Measurements from ENCODE around the gene NEGR1. TPM values are rescaled to one million over a fixed set of nuclear protein-coding genes. Genes with fewer than 3 reads are reported as not detected.
A peak's percentile ranks its signal among the peaks of the same experiment; 100 is the strongest.

Gene NEGR1
- total RNA-seq, 1 experiment from 2014 or later: 0.44 TPM

DNA sequence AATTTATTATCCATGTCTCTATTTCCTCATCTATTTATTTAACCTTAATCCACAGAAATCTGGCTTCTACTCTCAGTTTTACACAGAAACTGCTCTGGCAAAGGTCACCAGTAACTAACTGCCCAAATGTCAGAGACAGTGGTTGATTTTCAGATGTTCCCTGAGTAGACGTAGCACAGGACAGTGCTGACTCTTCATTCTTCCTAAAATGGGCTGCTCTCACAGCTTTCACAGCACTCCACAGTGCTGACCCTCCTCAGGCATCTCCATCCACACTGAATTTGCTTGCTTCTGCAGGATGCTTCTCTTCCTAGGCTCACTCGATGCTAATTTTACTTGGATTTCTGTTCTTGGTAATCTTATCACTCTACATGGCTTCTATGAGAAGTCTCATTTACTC is 693.3 kb downstream of the NEGR1 start:
- BruUV-seq (replicated peaks): no TSS peak
- Histone ChIP-seq H2AFZ (no peak overlapping the region), H3K4me3 (no peak overlapping the region), H3K9me2 (ENCODE audit: insufficient read depth) (no peaks in the 10 kb centered on the region), H3K4me1 (replicated peaks; ENCODE audit: insufficient read depth) (no peaks in the 10 kb centered on the region), H3F3A (ENCODE audit: insufficient read depth, low read depth) (no peaks in the 10 kb centered on the region), H3K9me3 (ENCODE audit: insufficient read depth, low read depth) (no peaks in the 10 kb centered on the region), H4K20me1 (ENCODE audit: insufficient read depth) (no peaks in the 10 kb centered on the region), H3K4me2 (no peak overlapping the region), H3K27me3 (ENCODE audit: insufficient read depth, low read depth) (no peaks in the 10 kb centered on the region), H3K27ac (no peak overlapping the region), H3K79me2 (ENCODE audit: low read depth) (no peaks in the 10 kb centered on the region), H3K36me3 (ENCODE audit: low read depth) (no peaks in the 10 kb centered on the region)
- intact Hi-C loops (cut with micrococcal nuclease; ENCODE audit: unreplicated experiment): loop anchor here (5.0 kb wide), 1 partner anchor 448 kb away; no protein-coding TSS in a partner anchor
- TF ChIP-seq, protein P1, sequence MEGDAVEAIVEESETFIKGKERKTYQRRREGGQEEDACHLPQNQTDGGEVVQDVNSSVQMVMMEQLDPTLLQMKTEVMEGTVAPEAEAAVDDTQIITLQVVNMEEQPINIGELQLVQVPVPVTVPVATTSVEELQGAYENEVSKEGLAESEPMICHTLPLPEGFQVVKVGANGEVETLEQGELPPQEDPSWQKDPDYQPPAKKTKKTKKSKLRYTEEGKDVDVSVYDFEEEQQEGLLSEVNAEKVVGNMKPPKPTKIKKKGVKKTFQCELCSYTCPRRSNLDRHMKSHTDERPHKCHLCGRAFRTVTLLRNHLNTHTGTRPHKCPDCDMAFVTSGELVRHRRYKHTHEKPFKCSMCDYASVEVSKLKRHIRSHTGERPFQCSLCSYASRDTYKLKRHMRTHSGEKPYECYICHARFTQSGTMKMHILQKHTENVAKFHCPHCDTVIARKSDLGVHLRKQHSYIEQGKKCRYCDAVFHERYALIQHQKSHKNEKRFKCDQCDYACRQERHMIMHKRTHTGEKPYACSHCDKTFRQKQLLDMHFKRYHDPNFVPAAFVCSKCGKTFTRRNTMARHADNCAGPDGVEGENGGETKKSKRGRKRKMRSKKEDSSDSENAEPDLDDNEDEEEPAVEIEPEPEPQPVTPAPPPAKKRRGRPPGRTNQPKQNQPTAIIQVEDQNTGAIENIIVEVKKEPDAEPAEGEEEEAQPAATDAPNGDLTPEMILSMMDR (conservative IDR thresholded peaks at IDR 0.05): no peak
- ChIA-PET POLR2A (ENCODE audit: unreplicated experiment) (no interaction called here), CTCF (no interaction called here)
- no peak for DNase-seq

DNA sequence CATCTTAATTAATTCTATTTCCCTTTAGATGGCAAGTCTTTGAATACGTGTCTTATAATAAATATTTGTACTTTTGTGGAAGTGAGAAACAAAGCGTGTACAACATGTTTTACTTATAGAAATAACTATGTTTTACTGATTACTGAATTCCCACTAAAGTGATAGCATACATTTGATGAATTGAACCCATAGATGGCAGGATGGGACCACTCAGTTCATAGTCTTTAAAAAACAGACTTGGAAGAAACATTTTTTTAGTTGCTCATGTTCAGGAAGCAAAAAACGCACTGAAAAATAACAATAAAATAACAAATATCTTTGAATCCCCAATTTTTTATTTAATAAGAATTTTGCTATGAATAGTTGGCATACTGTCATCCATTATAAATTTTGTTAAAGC is 694.4 kb downstream of the NEGR1 start:
- no peak for TF ChIP-seq EZH2 (IDR thresholded peaks at IDR 0.05; ENCODE audit: low read depth)
- TF ChIP-seq, protein P1 (conservative IDR thresholded peaks at IDR 0.05): peak; percentile 26; the same call in 1 of the 2 replicates
- no TSS peak for BruUV-seq (replicated peaks)
- Histone ChIP-seq H3K36me3 (ENCODE audit: low read depth) (no peaks in the 10 kb centered on the region), H2AFZ (no peak overlapping the region), H3K4me3 (no peak overlapping the region), H3K9me3 (ENCODE audit: insufficient read depth, low read depth) (no peaks in the 10 kb centered on the region), H3K27me3 (ENCODE audit: insufficient read depth, low read depth) (no peaks in the 10 kb centered on the region), H3K27ac (no peak overlapping the region), H3F3A (ENCODE audit: insufficient read depth, low read depth) (no peaks in the 10 kb centered on the region), H4K20me1 (ENCODE audit: insufficient read depth) (no peaks in the 10 kb centered on the region), H3K79me2 (ENCODE audit: low read depth) (no peaks in the 10 kb centered on the region), H3K4me1 (replicated peaks; ENCODE audit: insufficient read depth) (no peaks in the 10 kb centered on the region), H3K9me2 (ENCODE audit: insufficient read depth) (no peaks in the 10 kb centered on the region), H3K4me2 (no peak overlapping the region)
- intact Hi-C loops (cut with micrococcal nuclease; ENCODE audit: unreplicated experiment): loop anchor here (5.0 kb wide), 1 partner anchor 449 kb away; no protein-coding TSS in a partner anchor
- ChIA-PET CTCF (no interaction called here), POLR2A (ENCODE audit: unreplicated experiment) (no interaction called here)
- no peak for DNase-seq

DNA sequence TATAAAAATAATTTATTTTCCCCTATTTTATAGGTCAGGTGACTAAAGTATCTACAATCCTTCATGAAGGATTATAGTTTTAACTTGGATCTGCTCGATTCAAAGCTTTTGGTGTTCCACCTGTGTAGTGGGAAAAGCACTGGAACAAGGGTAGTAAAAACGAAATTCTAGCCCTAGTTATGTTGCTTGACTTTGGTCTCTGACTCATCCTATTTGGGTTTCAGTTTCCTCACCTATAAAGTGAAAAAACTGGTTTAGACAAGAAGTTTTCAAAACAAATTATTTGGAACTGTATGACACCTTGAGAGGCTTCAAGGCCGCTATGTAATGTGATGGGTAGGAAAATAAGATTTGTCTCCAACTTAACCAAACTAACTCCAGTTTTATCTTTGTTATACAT is 696.3 kb downstream of the NEGR1 start:
- no peaks in the 10 kb centered on the region for H3K9me3 ChIP-seq (ENCODE audit: insufficient read depth, low read depth)
- DNase-seq: no peak
- no peak for TF ChIP-seq EZH2 (IDR thresholded peaks at IDR 0.05; ENCODE audit: low read depth)
- TF ChIP-seq, protein P1 (conservative IDR thresholded peaks at IDR 0.05): no peak
- intact Hi-C loops (cut with micrococcal nuclease; ENCODE audit: unreplicated experiment): loop anchor here (5.0 kb wide), 1 partner anchor 451 kb away; no protein-coding TSS in a partner anchor
- H2AFZ ChIP-seq: no peak overlapping the region
- H3K36me3 ChIP-seq (ENCODE audit: low read depth): no peaks in the 10 kb centered on the region
- H3K4me1 ChIP-seq (replicated peaks; ENCODE audit: insufficient read depth): no peaks in the 10 kb centered on the region
- H3K4me2 ChIP-seq: no peak overlapping the region
- H3K27ac ChIP-seq: no peak overlapping the region
- H3F3A ChIP-seq (ENCODE audit: insufficient read depth, low read depth): no peaks in the 10 kb centered on the region
- H3K79me2 ChIP-seq (ENCODE audit: low read depth): no peaks in the 10 kb centered on the region
- POLR2A ChIA-PET (ENCODE audit: unreplicated experiment): no interaction called here
- no peaks in the 10 kb centered on the region for H4K20me1 ChIP-seq (ENCODE audit: insufficient read depth)
- no TSS peak for BruUV-seq (replicated peaks)
- no peak overlapping the region for H3K4me3 ChIP-seq
- CTCF ChIA-PET: no interaction called here
- no peaks in the 10 kb centered on the region for H3K9me2 ChIP-seq (ENCODE audit: insufficient read depth)
- H3K27me3 ChIP-seq (ENCODE audit: insufficient read depth, low read depth): no peaks in the 10 kb centered on the region

Data from PC-9 (cell line).